Ovary (tissue), 9 donors: ENCODE measurements around the gene ABCG5. TPM values are rescaled to one million over a fixed set of nuclear protein-coding genes. Genes with fewer than 3 reads are reported as not detected.

ENCODE experiments used
- DNase-seq, 5 donors: peaks; one replicate each; pipeline ENCODE4 v3.0.0-alpha.2; 2019 to 2020
- H3K27ac ChIP-seq, 2 donors: fragments of 200-600 bp; one replicate each; pipeline versions ENCODE4 v1.5.1 to v1.8.0; 2019 to 2022
- H3K27me3 ChIP-seq: fragments of 200-600 bp; one replicate; pipeline ENCODE4 v1.8.0; 2022
- H3K36me3 ChIP-seq: fragments of 200-600 bp; sonication (generic); one replicate; pipeline ENCODE4 v1.5.1; 2019
- H3K4me1 ChIP-seq: one replicate; pipeline ENCODE4 v1.8.1; 2013; ENCODE audit warnings: mild to moderate bottlenecking, moderate library complexity; ENCODE audit not compliant: insufficient read depth
- H3K4me3 ChIP-seq: fragments of 200-600 bp; sonication (generic); one replicate; pipeline ENCODE4 v1.5.1; 2017
- H3K9me3 ChIP-seq, 2 donors: fragments of 200-600 bp in 1 of 2; sonication (generic) in 1 of 2; one replicate each; pipeline versions ENCODE4 v1.5.1 to v1.8.1; 2013 to 2019; ENCODE audit warnings: mild to moderate bottlenecking in 1 of 2, moderate library complexity in 1 of 2
- EP300 ChIP-seq: sonication (generic); formaldehyde crosslinking; IDR thresholded peaks from one replicate; pipeline ENCODE4 v1.6.1; 2017; ENCODE audit warnings: antibody characterized with exemption
- POLR2A ChIP-seq: fragments of 450-650 bp; IDR thresholded peaks from one replicate; pipeline ENCODE4 v1.6.1; 2017; ENCODE audit warnings: antibody characterized with exemption, mild to moderate bottlenecking, moderate library complexity
- WGBS, 3 donors: extraction: QIAGEN DNeasy Blood & Tissue Kit in 1 of 3; methylation state at CpG; one replicate each; pipeline versions ENCODE4 v1.1.5 to v1.1.7; 2013 to 2017; 5-methylcytosine and 5-hydroxymethylcytosine counted together
- intact Hi-C, 4 donors: fragments of 100-400 bp; cut with DNase I; formaldehyde crosslinking; loops; one replicate each; pipeline versions ENCODE4 v1.11.0 to v1.15.1; 2022 to 2023
- polyA plus RNA-seq, 2 donors: library from polyadenylated mRNA; stranded (reverse); fragments of 200-250 nt in 1 of 2; fragments of 350-450 nt in 1 of 2; fragmentation: Illumina TruSeq in 1 of 2; extraction: RNeasy Lipid Tissue Mini Kit (QIAGEN cat#74804) in 1 of 2; gene quantifications; one replicate each; pipeline ENCODE4 v1.2.3, GENCODE V29; 2013 to 2014
- total RNA-seq, 7 donors: library from RNA; depleted of rRNA in 2 of 7; stranded (reverse); fragments of >200 nt in 2 of 7; fragmentation: NEBNext Ultra II Directional in 3 of 7; extraction: Animal tissue kit (Norgen Biotek cat#: 25700) in 3 of 7; gene quantifications; one replicate each; pipeline versions ENCODE4 v1.1.0 to v1.2.4, GENCODE V29; 2016 to 2023
- TF ChIP-seq, protein P1 (sequence below), 3 donors: fragments of 450-650 bp in 2 of 3; fragments of 200-600 bp in 1 of 3; IDR thresholded peaks; one replicate each; pipeline versions ENCODE4 v1.5.1 to v1.8.0; 2016 to 2022; ENCODE audit warnings: antibody characterized with exemption in 3 of 3, mild to moderate bottlenecking in 1 of 3
- donor health status: DM: no; HTN: no; CAD: no; lungs with moderate emphysema.
- donor health status: DM: no; HTN: no; CAD: no.
- donor health status: Bipolar disorder and iron deficiency.
- donor health status: DM: yes; HTN: yes; CAD: no.
- donor health status: DM: no; HTN: no; CAD: no.
- donor health status: DM: yes; HTN: yes; CAD: no.

ABCG5 gene
- total and polyA plus RNA-seq, 9 donors = 0.10 TPM; not detected in 8

DNA sequence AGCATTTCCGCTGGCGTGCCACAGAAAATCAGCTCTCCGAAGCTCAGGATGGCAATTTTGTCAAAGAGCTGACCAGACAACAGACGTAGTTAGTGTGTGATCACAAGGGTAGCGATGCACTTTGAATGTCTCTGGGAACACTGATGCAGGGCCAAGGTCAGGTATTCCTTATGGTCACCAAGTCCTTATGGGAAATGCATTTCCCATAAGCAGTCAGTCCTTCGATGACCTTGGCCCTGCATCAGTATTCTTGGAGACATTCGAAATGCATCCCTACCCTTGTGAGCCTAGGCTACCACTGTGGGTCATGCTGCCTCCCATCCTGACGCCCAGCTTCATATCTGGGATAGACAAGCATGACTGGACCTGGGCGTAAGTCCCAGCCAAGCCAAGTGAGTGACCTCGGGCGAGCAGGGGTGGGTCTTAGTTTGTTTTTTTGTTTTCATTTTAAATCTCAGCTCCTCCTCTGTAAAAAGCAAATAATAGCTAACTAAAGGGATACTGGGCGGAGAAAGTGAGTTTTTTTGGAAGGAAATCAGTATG lies 13.6 kb downstream of the ABCG5 start:
- no peaks in the 10 kb centered on the region for H3K4me1 ChIP-seq
- no peak for DNase-seq
- no peak for TF ChIP-seq EP300
- no peak overlapping the region for H3K27ac ChIP-seq
- no peaks in the 10 kb centered on the region for H3K27me3 ChIP-seq
- intact Hi-C loops = no loop called here
- no peaks in the 10 kb centered on the region for H3K36me3 ChIP-seq
- H3K4me3 ChIP-seq = no peak overlapping the region
- WGBS, 3 donors = 62 to 76% (median 76%) methylated on average over 12 of the region's 12 CpGs
- no peaks in the 10 kb centered on the region for H3K9me3 ChIP-seq

DNA sequence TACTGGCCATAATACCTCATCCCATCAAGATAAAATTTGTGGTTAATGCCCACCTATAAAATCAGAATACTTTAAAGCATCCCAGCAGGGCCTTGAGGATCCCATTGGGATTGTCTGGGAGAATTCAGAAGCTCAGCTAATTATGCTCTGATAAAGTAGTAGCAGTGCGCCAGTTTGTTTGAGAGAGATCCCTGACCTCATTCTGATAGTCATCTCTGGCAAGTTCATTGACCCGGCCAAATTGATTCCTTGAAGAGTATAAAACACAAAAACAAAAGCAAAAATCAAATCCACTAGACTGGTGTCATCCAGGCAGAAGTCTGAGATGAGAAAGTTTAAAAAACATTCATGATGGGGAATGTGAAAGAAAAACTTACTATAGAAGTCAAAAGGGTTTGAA lies 14.1 kb downstream of the ABCG5 start:
- no peaks in the 10 kb centered on the region for H3K27me3 ChIP-seq
- no peak overlapping the region for H3K27ac ChIP-seq
- DNase-seq = no peak
- no peak for TF ChIP-seq POLR2A
- TF ChIP-seq EP300 = no peak
- H3K4me1 ChIP-seq = no peaks in the 10 kb centered on the region
- H3K4me3 ChIP-seq = no peak overlapping the region
- no peaks in the 10 kb centered on the region for H3K36me3 ChIP-seq
- no peaks in the 10 kb centered on the region for H3K9me3 ChIP-seq
- WGBS, 3 donors = 89 to 92% (median 90%) methylated on average over 2 of the region's 2 CpGs
- intact Hi-C loops = no loop called here

DNA sequence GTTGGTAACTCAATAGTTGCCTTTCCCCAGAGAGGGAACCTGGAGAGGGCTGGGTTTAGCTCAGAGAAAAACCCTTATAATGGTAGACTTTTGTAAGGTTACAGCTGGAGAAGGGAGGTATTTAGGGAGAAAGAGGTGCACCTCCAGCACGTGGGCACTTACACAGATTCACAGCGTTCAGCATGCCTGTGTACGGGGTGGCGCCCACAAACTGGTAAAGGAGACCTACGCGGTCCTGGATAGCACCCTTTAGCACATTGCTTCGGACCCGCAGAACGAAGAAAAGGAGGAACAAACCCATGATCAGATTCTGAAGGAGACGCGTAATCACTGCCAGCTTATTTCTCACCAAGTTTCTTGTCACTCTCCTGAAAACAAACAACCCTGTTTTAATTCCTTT lies 14.9 kb downstream of the ABCG5 start:
- Histone ChIP-seq H3K4me3 (no peak overlapping the region), H3K36me3 (no peaks in the 10 kb centered on the region), H3K9me3 (no peaks in the 10 kb centered on the region), H3K4me1 (no peaks in the 10 kb centered on the region), H3K27me3 (no peaks in the 10 kb centered on the region), H3K27ac (no peak overlapping the region)
- WGBS, 3 donors = 89 to 93% (median 91%) methylated on average over 11 of the region's 11 CpGs
- DNase-seq = no peak
- intact Hi-C loops = no loop called here
- TF ChIP-seq EP300 = no peak
- TF ChIP-seq POLR2A = no peak
- TF ChIP-seq, protein P1, sequence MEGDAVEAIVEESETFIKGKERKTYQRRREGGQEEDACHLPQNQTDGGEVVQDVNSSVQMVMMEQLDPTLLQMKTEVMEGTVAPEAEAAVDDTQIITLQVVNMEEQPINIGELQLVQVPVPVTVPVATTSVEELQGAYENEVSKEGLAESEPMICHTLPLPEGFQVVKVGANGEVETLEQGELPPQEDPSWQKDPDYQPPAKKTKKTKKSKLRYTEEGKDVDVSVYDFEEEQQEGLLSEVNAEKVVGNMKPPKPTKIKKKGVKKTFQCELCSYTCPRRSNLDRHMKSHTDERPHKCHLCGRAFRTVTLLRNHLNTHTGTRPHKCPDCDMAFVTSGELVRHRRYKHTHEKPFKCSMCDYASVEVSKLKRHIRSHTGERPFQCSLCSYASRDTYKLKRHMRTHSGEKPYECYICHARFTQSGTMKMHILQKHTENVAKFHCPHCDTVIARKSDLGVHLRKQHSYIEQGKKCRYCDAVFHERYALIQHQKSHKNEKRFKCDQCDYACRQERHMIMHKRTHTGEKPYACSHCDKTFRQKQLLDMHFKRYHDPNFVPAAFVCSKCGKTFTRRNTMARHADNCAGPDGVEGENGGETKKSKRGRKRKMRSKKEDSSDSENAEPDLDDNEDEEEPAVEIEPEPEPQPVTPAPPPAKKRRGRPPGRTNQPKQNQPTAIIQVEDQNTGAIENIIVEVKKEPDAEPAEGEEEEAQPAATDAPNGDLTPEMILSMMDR (IDR thresholded peaks at IDR 0.05) = no peak

DNA sequence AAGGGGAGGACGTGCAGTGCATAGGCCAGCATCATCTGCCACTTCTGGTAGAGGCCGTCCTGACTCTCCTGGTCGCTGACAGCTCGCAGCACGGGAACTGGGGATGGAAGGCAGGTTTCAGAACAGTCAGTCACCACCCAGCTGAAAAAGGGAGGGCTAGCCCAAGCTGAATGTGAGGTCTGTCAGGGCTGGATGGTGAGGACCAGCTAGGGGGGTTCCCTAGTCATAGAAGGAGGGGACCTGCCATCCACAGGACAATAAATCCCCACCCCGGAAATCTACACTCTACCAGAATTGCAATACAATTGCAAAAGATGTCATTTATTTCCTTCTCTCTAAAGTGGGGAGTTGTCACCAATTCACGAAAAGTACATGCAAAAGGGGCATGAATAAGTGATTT lies 15.8 kb downstream of the ABCG5 start:
- TF ChIP-seq EP300 (no peak), POLR2A (no peak)
- TF ChIP-seq, protein P1 (IDR thresholded peaks at IDR 0.05) = no peak
- Histone ChIP-seq H3K9me3 (no peaks in the 10 kb centered on the region), H3K4me1 (no peaks in the 10 kb centered on the region), H3K36me3 (no peaks in the 10 kb centered on the region), H3K27me3 (no peaks in the 10 kb centered on the region), H3K27ac (no peak overlapping the region), H3K4me3 (no peak overlapping the region)
- no peak for DNase-seq
- WGBS, 3 donors = 84 to 87% (median 86%) methylated on average over 7 of the region's 7 CpGs
- intact Hi-C loops = no loop called here

DNA sequence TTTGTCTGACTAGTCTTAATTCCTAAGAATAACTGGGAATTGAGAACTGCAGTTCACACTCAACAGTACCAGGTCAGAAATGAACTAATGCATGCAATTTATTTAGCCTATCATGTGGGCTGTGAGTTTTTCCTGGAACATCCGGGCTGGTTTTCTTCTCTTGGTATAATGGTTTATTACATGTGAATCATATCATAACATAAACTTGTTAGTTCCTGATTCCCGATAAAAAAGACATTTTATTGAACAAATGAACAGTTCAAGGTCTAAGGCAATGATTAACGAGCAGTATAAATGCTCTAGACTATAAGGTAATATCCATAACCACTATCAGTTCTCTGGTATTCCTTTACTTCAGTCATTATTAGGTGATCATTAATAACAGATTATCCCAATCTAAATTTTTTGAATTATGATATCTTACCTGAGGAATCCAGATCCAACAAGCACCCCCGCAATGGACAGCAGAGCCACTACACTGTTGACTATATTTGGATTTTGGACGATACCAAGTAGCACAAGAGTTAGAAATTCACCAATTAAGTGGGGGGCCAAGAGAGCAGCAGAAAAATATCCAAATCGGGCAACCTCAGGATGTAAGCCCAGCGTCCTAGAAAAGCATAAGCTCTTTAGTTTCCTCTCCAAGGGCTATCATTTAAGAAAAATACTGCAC lies 19.0 kb downstream of the ABCG5 start:
- no peaks in the 10 kb centered on the region for H3K27me3 ChIP-seq
- no peaks in the 10 kb centered on the region for H3K4me1 ChIP-seq
- H3K9me3 ChIP-seq = no peaks in the 10 kb centered on the region
- no peak for DNase-seq
- intact Hi-C loops = no loop called here
- no peaks in the 10 kb centered on the region for H3K36me3 ChIP-seq
- no peak overlapping the region for H3K4me3 ChIP-seq
- no peak overlapping the region for H3K27ac ChIP-seq
- WGBS, 3 donors = 17 to 21% (median 18%) methylated on average over 7 of the region's 7 CpGs
- TF ChIP-seq POLR2A (no peak), EP300 (no peak)
- TF ChIP-seq, protein P1 (IDR thresholded peaks at IDR 0.05) = no peak
